Stromal cell of bone marrow (primary cell): ENCODE measurements around the gene RUNDC3A.

Experiments
- DNase-seq: peaks from one replicate; pipeline ENCODE4 v3.0.0-alpha.2; 2012; ENCODE audit warnings: low read depth

The RUNDC3A gene

DNA sequence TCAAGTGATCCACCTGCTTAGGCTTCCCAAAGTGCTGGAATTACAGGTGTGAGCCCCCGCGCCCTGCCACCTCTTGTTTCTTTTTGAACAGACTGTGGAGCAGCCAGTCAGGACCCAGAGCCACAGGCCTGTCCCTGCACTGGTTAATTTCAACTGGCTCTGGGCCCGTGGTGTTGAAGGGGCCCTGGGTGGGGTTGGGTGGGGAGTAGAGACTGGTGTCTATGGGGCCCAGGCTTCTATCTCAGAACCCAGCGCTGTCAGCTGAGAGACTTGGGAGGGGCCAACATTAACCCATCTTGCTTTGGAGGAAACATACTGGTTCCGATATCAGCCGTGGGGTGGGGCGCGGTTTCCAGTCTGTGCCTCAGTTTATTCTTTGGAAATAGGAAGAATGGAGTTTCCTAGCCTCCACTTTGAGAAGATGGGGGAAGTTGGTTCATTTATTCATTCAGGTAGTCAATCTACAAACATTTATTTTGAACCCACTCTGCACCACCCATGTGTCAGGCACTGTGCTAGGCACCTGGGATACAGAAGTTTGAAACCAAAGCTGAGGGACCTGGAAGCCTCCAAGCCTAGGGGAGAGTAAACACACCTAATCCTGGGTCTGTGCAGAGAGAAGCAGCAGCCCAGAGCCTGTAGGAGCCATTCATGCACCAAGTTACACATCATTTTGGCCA lies 24.9 kb upstream of the RUNDC3A start:
- DNase-seq, result no peak

DNA sequence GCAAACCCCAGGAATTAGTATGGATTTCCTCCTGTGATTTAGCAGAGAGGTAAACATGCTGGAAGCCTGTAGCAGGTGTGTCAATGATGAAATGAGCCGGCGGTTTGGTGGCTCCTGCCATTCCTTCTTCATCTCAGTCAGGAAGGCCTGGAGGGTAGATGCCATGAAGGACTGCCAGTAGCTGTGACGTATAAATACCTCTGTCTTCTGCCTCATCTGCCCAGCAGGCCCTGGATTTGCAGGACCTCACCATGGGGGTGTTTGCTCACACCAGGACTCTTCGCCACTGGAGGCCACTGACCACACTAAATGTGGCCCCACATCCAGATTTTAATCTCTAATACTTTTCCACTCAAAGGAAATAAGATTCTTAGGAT lies 24.4 kb upstream of the RUNDC3A start:
- DNase-seq, result no peak

DNA sequence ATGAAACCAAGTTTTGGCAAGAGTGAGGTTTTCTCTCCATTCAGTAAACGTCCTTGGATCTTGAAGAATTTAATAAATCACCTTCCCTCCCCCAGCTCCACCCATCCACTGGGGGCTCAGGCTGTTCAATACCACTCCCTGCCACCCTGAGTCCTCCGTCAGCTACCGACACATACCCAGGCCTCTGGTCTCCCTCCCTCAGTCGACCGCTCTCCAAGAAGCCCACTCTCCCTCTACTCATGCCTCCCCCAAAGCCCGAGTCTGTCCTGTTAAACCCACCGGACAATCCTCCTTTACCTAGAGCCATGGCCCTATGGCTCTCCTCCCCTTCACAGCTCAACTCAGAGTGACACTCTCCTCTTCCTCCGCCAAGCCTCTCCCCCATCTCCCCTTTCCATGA lies 20.8 kb upstream of the RUNDC3A start:
- no peak for DNase-seq

DNA sequence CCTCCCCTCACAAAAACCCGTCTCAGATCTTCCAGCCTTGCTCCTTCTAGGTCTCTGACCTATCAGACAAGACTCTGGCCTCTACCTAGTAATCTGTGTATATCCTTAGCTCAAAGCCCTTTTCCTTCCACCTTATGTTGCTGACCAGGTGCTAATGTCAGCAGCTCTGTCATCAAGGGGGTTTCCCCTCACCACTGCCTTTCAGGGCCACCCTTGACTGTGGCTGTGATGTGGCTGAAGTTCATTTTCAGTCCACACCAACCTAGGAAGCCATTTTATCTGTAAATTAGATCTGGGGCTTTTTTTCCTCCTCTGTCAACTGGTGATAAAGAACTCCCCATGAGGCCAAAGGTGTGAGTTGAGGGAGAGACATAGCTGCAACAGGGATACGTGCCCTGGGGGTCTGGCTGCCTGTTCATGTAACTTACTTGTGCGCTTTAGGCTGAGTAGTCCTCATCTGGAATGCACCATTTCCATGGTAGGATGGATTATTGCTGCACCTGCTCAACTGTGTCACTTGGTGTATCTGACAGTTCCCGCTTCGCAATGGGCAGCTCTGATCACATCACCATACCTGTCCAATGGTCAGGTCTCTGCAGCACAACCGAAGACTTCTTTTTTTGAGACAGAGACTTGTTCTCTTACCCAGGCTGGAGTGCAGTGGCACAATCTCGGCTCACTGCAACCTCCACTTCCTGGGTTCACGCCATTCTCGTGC lies 14.7 kb upstream of the RUNDC3A start:
- no peak for DNase-seq

DNA sequence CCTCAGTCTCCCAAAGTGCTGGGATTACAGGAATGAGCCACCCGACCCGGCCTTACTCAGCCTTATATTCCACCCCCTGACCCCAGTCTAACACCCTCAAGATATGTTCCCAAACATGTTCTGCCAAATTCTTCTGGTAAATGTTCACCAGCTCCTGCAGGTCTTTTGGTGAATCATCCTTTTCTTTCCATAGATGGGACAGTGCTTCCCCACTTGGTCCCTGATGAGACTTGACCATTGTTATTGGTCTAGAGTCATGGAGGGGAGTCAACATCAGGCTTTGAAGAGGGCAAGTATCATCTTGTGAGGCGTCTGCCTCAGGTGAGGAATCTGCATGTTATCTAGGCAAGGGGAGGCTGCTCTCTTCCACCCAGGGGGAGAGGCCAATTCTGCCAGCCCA lies 10.4 kb upstream of the RUNDC3A start:
- DNase-seq, result no peak

DNA sequence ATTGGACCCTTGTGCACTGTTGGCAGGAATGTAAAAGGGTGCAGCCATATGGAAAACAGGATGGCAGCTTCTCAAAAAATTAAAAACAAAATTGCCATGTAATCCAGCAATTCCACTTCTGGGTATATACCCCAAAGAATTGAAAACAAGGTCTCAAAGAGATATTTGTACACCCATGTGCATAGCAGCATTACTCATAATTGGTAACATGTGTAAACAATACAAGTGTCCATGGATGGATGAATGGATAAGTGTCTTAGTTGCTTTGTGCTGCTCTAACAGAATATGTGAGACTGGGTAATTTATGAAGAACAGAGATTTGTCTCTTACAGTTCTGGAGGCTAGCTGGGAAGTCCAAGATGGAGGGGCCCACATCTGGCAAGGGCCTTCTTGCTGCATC lies 3.8 kb upstream of the RUNDC3A start:
- DNase-seq, result no peak

DNA sequence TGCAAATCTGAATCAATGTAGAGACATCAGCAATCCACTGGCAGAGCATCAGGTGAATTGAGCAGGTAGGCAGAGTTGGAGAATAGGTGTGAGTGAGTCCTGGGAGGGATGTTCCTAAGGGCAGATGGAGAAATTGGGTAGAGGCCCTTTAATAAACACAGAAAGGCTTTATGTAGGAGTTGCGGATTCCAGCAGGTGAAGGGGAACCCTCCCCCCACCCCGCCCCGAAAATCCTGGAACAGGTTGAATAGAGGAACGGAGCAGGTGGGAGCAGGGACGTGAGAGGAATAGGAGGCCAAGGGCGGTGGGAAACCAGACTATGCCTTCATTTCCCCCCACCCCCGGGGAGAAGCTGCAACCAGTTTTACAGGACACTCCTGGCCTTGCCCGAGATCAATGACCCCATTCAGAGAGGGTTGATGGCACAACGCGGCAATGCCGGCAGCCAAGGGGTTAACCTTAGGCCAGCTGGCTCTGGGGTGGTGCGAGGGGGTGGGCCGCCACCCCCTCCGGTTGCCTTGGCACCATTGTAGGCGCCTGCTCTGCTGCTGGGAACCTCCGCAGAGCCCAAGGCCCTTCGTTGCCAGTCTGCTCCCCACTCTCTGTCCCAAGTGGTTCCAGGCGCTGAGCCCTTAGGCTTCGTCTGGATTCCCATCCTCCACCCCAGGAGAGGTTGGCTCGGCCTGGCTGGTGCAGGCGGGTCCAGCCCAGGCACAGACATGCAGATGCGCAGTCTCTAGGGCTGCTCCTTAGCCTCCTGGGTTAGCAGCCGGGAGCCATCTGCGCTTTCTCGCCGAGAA lies 814 bp upstream of the RUNDC3A start:
- no peak for DNase-seq

DNA sequence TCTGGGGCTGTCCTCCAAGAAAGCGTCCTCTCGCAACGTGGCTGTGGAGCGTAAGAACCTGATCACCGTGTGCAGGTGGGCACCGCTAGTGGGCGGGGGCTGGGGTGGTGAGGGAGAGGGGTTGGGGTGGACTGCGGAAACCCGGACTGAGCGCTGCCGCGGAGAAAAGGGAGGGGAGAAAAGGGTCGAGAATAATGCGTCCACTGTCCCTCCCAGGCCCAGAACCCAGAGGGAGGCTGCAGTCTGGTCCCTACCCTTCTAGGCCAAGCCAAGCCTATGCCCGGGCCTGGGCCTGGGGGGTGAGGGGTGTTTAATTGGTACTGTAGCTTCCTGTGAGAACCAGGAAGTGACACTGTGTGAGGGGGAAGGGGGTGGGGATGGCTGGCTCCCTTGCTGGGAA lies 464 bp downstream of the RUNDC3A start:
- no peak for DNase-seq

DNA sequence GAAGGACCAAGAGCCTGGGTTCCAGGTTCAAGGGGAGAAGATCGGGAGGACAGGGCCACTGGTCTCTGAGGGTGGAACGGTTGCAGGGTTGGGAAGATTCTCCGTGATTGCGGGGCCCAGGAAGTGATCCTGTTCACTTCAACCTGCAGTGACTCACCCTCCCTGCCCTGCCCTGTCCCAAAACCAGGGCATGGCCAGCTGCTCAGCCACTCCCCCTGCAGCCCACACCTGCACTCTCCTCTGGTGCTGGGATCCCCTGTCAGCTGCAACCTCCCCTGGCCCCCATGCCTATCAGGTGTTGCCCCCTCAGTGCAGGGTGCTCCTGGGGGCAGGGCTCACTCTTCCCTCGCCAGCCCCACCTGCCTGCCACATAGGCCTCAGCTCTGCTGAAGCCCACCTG lies 1.1 kb downstream of the RUNDC3A start:
- DNase-seq, result no peak

DNA sequence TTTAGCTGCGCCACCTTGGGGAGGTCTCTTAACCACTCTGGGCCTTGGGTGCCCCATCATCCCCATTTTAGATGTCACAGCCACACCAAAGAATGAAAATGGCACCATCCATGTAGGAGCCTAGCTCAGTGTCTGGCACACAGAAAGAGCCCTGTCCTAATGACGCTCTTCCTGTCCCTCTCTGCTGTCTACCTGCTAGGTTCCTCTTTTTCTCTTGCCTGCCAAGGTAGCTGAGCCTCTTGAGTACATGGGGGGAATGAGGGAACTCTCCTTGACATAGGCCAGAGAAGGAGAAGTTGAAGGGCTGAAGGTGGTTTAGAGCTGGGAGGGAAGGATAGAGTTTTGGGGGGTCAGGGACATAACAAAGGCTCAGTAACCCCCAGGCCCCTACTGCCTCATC lies 1.8 kb downstream of the RUNDC3A start:
- DNase-seq, result no peak

DNA sequence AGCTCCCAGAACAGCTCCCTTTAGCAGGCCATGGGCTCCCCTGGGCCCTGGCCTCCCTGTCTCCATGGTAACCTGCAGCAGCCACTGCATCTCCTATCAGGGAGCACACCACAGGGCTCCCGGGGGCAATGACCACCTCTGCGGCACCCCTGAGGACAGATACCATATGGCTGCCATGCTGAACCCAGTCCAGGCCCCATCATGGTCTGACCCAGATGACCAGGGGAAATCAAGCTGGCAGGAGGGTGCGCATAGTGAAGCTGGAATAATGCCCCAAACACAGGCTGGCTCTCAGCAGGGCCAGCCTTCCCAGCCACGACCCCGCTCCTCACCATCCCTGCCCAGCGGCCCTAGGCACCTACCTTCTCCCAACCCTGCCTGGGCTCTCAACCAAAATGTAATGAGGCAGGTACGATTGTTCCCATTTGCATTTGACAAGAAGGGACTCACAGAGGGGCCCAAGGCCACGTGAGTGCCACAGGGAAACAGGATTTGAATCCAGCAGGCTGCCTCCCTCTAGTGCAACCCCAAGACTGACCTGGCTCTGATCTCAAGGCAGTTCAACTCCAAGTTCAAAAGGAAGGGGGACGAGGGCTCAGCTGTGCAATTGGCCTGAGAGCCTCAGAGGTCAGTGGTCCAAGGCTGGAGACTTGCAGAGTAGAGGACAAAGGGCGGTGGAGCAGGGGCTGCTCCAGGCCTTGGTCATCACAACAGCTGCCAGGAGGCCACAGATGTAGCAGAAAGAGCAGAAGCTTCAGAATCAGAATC lies 2.4 kb downstream of the RUNDC3A start:
- DNase-seq, result no peak

DNA sequence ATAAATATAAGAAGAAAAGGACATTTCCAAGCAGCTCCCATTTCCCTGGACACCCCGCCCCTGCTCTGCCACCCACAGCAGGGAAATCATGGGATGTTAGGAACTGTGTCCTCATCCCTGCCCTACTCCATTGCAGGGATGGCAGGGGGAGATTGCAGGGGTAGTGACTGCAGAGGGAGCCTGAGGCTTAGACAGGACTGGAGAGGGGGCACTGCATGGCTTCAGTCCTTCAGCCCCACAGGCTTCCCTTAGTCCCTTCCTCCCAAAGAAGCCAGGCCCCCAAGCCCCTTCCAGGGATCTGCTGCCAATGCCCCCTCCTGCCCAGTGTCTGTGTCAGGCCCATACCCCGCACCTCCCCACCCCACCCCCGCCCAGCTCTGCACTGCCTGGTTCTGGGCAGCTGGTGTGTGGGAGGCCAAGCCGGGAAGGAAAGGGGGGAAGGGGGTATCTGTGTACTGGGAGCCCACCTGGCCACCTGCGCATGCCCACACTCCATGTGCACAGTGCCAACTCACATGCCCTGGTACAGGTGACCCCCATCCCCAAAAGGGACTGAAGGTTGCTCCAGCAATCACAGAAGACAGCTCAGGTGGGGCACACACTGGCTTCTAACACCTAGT lies 3.3 kb downstream of the RUNDC3A start:
- no peak for DNase-seq

DNA sequence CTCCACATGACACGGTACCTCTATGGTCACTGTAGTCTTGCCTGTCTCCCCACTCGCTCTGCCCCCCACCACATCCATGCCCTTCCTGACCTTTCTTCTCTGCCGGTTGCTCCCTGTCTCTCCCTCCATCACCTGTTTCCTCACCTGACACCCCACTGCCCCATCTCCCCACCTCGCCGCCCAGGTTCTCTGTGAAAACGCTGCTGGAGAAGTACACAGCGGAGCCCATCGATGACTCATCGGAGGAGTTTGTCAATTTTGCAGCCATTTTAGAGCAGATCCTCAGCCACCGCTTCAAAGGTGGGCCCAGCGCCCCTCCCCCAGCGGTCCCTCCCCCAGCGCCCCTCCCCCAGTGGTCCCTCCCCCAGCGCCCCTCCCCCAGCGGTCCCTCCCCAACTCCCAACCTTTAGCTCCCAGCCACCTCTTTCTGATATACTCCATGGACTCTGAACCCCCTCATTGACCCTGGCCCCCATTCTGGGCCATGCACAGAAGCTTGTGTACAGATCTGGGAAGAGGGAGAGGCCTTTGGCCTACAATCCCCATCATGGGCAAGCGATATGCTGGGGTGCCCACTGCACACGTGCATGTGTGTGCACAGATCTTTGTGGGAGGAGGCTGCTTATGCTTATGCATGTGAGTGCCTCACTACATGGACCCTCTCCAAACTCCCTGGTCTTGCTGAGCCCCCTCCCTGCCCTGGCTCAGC lies 4.1 kb downstream of the RUNDC3A start:
- DNase-seq, result no peak

DNA sequence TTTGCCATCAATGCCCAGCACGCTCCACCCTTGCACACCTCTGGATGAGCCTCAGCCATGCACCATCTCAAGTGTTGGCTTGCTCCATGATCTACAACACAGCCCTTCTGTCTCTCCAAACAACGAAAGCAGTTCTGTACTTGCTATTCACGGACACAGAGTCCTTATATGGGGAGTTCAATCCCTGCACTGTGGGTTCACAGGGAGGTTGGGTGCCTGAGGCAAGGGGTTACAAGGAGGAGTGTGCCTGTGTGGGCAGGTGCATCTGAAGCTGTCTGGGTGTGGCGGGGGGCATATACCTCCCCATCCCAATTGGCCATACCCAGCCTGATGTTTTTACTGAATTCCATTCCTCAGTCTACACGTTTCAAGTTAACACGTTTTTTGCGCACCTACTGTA lies 5.6 kb downstream of the RUNDC3A start:
- no peak for DNase-seq

DNA sequence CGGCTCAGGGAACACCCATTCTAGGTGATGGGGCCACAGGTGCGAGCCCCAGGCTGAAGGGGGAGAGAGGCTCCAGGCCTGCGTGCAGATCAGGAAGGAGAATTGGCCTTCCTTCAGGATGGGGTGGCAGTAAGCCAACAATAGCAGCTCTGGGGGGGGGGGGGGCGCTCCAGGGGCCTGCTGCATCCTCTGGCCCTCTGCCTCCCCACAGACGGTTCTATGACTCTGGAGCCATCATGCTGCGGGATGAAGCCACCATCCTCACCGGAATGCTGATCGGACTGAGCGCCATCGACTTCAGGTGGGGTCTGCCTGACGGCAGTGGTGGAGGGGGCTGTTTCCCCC lies 6.1 kb downstream of the RUNDC3A start:
- no peak for DNase-seq

DNA sequence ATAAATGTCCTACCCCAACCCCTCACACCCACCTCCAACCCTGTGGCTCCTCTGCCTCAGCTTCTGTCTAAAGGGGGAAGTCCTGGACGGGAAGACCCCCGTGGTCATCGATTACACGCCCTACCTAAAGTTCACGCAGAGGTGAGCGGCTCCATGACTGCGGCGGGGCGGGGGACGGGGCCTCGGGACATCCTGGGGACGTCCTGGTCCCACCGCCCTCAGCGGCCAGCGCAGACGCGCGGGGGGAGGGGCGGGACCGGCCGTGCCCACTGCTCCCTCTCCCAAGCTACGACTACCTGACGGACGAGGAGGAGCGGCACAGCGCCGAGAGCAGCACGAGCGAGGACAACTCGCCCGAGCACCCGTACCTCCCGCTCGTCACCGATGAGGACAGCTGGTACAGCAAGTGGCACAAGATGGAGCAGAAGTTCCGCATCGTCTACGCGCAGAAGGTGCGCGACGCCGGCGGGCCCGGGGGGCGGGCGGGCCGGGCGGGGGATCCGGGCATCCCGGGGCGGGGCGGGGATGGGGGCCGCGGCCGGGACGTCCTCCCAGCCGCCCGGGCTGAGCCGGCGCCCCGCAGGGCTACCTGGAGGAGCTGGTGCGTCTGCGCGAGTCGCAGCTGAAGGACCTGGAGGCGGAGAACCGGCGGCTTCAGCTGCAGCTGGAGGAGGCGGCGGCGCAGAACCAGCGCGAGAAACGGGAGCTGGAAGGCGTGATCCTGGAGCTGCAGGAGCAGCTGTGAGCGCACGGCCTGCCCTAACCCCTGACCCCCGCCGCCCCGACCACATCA lies 6.7 kb downstream of the RUNDC3A start:
- DNase-seq, result no peak

DNA sequence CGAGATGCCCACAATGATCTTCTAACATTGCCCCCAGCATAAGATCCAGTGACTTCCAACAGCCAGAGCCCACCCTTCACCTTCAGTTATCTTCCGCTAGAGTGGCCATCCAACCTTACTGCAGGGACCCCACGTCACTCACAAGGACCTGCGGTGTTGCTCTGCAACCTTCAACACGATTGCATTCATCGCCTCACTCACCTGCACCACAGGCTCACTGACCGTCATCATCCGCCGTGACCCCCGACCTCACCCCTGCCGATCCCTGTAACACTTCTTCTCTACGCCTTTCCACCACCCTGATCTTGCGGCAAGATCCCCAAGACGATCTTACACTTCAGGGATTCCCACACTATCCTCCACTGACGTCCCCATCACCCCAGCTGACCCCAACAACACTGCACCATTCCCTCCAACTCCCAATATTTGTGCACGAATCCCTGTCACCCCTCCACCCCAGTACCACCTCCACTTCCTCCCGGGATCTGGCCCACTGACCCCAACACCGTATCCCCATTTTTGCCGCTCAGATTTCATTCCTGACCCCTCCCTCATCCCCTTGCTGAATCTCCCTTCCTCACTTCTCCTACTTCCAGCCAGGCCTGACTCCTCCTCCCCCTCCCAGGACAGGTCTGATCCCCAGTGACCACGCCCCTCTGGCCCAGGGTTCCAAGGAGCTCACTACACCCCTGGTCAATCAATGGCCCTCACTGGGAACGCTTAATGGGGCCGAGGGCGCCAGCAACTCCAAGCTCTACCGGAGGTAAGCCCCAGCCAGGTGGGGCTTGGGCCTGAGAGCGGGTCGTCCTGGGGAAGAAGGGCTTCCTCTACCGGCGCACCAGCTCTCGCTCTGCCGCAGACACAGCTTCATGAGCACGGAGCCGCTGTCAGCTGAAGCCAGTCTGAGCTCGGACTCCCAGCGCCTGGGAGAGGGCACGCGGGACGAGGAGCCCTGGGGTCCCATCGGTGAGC lies 7.6 kb downstream of the RUNDC3A start:
- DNase-seq, result no peak

DNA sequence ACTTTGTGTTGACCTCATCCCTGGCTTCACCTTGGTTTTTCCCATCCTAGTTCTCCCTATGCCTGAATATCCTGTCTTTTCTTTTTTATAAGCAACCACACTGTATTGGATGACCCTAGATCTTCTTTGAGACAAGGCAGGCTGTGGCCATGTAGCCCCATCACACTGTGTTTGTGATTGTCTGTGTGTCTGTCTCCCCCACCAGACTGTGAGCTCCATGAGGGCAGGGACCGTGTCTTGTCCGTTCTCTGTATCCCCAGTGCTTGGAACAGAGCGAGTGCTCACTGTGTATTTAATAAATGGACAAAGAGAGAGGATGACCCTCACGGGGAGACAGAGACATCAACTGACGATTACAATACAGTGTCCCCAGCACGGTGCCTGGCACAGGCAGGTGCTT lies 9.1 kb downstream of the RUNDC3A start:
- DNase-seq, result no peak

DNA sequence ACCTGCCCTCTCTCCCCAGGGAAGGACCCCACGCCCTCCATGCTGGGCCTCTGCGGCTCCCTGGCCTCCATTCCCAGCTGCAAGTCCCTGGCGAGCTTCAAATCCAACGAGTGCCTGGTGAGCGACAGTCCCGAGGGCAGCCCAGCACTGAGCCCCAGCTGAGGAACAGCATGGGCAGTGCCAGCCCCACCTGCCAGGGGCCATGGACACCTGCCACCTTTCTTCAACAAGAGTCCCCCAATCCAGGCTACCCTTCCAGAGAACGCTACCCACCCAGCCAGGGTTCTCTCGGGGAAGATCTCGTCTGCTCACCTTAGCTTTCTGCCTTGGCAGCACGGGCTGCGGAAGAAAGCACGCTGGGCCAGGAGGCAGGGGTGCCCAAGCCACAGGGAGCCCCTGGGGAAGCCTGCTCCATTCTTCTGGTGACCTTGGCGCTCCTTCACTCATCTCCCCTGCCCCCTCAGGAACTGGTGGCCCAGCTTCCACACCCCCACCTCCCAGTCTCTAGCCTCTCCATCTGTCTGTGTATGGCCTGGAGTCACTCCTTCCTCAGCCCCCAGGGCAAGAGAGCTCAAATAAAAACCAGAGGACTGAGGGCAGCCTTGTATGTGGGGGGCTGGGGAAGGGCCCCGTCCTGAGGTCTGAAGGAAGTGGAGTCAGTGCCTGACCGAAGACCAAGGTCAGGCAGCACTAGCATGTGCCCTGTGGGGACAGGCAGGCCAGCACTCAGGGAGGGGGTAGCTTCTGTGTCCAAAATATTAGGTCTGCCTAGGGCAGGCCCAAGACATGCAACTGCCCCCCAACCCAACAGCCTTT lies 9.9 kb downstream of the RUNDC3A start:
- no peak for DNase-seq
